HS-5 (cell line): ENCODE results near the gene KCNC4.
A peak's percentile ranks its signal among the peaks of the same experiment; 100 is the strongest.

Experiments
- DNase-seq: peaks from one replicate; pipeline ENCODE4 v3.0.0-alpha.2; 2012; ENCODE audit warnings: low read depth

Gene KCNC4

DNA sequence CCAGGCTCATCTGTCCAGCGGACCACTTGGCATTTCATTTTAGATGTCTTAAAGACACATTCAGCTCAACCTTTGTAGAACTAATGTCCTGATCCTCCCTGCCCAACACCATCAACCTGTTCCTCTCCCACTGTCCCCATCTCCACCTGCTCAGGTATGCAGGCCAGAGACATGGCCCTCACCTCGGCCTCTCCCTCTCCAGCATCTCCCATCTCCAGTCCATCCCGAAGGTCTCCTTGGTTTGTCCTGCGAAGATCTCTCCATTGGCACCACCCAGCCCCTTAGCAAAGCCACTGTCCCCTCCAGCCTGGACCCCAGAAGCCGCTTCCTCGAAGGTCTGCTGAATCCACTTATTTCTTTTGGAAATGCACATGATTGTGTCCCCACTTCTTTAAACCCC lies 20.9 kb upstream of the KCNC4 start:
- no peak for DNase-seq

DNA sequence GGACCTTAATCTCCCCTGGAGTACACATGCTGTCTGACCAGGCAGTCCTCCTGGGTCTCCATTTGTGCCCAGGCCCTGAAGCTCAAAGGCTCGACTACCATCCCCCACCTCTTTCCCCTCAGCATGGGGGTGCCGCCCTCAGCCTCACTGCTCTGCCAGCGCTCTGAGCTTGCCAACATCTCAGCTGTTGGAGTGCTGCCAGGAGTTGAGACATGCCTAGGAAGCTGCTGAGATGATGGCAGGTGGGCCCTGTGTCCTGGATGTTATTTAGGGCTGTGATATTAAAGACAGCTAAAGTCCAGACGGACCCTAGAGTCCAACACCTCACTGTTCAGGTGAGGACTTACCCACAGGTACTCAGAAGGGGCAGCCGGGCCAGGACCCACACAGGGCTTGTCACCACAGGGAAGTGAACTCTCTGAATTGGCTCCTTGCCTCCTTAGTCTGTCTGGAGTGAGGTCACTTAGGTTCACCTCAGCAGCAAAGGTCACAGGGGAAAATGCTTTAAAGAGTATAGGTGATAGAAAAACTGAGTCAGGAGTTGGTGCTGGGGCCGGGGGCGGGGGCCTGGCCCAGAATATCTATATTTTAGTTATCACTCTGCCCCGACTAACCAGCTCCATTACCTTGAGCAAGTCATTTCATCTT lies 19.7 kb upstream of the KCNC4 start:
- DNase-seq = no peak

GRCh38 chr1:110192541-110192940 lies 17.6 kb upstream of the KCNC4 start:
- DNase-seq = no peak

DNA sequence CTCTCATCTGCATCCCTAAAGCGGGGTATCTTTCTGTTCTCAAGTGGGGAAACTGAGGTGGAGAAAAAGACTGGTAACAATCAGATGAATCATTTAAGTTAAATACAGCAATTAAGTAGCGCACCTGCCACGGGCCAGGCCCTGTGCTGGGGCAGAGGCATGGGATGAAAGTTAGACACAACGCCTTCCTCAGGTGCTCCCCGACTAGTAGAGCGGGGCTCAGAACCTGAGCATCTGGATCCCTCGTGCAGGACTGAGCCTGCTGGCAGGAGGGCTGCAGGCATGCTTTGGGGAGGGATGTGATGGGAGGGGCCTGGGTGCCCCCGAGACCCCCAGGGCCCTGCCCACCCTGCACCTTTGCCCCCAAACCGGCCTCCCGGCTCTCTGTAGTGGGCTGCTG lies 14.9 kb upstream of the KCNC4 start:
- no peak for DNase-seq

GRCh38 chr1:110196917-110197765 lies 13.0 kb upstream of the KCNC4 start:
- DNase-seq = no peak

DNA sequence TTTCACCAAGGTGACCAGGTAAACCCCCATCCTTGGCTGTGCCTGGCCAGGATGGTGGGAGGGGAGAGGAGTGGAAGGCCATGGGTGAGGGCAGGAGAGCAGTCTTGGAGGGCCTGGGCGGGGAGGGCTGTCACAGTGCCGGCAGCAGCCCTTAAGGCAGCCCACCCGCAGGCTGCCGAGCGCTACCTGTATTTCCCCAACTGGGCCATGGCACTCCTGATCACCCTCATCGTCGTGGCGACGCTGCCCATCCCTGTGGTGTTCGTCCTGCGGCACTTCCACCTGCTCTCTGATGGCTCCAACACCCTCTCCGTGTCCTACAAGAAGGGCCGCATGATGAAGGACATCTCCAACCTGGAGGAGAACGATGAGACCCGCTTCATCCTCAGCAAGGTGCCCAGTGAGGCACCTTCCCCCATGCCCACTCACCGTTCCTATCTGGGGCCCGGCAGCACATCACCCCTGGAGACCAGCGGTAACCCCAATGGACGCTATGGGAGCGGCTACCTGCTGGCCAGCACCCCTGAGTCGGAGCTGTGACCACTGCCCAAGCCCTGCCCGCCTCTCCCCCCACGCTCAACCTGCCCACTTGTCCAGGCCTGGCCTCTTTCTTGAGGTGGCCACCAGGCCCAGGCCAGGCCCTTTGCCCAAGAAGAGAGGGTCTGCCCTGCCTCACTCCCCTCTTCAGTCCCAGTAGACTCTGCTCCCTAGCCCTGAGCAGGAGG lies 12.0 kb upstream of the KCNC4 start:
- no peak for DNase-seq

DNA sequence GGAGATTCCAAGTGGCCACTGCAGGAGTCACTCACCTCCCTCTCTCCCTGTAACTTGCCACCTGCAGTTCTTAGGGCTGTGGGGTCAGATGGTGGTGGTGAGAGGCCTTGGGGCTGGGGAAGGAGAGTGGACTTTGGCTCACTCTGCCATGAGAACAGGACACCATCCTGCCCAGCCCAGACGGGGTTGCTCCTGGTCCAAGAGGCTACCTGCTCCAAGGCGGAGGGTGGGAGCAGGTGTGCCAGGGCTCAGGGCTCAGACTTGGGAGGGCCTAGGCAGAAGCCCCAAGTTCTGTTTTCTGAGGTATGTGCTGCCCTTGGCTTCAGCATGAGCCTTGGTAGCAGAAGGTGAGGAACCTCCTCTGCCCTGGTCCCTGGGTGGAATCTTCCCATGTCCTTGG lies 11.4 kb upstream of the KCNC4 start:
- no peak for DNase-seq

GRCh38 chr1:110200190-110200589 lies 9.9 kb upstream of the KCNC4 start:
- DNase-seq = no peak

- no peak for DNase-seq
Observed at GRCh38 chr1:110200666-110201065, 9.4 kb upstream of the KCNC4 start.

DNA sequence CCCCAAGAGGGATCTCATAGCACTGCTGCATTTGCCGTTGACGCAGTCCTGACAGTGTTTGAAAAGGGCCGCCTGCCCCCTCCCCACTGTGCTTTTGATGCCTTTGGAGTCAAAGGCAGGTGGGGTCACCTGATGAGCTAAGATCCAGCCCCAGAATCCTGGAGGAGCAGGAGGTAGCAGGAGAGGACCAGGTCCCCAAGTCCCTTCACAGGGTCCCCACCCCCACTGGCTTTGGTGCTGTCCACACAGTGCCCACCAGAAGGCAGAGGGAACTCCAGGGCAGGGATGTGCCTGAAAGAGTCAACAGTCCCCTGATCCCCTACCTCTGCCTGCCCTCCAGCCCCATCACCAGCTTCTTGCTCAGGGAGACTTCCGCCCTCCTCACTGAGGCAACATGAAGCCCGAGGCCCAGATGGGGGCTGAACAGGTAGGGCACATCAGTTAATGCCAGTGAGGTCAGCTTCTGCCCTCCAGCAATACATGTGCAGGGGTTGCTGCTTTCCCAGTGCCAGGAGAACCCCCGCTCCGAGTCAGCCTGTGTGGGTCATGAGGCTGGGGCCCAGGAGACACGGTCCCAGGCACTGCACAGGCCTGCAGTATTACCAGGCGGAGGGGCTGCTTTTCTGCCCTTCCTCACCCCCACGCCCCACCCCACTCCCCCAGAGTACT lies 8.8 kb upstream of the KCNC4 start:
- DNase-seq = no peak

DNA sequence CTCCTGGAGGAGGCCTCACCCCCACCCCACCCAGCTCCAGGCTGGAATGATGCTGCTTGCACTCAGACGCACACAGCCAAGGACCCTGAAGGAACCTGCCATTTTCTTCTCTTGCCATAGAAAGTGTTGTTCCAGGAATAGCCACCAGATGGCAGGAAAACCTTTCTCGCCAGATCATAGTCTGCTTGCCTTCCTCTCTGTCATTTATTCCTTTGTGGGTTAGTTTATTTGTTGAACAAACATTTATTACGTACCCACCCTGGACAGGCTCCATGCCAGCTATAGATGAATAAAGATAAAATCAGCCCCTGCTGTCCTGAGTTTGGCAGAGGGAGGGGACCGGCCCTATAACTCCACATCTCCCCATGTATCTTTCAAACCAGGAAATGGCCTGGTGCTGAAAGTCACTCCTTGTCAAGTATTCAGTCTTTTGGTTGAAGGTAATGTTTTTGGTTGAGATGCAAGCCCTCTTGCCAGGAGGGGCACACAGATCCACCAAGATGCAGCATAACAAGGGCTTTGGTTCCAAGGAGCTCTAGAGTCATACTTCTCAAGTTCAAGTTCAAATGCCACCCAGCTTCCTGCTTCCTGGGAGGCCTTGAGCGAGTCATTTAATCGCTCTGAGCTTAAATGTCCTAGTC lies 7.0 kb upstream of the KCNC4 start:
- DNase-seq = peak; percentile 41

- DNase-seq = no peak
Observed at GRCh38 chr1:110205156-110205555, 5.0 kb upstream of the KCNC4 start.

GRCh38 chr1:110205591-110206155 lies 4.4 kb upstream of the KCNC4 start:
- no peak for DNase-seq

DNA sequence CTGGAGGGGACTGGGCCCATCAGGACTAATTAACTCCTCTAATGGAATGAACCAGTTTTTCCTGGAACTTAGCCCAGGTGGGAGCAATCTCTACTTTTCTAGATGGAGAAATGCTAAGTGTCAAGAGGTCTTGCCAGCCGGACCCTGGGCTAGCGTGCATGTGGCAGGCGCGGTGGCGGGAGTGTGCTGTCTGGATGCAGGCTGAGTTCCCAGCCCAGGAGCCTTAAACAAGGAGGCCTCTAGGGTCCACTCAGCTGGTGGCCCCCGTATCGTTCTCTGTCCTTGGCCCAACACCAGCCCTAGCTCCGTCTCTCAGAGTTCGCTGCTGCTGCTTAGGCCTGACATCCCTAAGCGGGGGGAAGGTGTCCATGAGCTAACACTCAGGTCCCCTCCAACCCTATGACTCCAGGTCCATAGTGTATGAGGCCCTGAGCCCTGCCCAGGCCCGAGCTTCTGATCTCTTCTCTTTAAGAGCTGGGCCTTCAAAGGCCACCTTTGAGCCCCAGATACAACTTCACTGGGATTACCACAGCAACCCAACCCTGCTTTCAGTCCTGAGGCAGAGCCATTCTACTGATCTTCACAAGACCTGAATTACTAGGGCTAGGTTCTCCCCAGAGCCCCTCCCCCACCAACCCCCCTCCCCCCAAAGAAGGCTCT lies 3.7 kb upstream of the KCNC4 start:
- no peak for DNase-seq

DNA sequence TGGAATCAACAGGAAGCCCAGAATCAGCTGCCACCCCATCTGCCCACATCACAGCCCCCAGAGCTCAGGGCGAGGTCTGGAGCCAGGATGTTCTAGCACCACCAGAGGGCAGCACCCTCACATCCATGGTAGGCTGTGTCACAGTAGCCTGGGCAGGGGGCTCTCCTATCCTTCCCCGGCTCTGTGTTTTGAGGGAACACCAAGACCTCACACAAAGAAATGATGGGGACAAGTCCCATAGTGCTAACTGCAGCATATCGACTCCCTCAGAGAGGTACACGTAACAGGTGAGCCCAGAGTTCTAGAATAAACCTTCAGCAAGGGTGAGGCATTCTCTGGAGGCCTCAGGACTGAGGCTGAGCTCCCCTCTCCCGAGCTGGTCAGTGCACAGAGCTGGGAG lies 2.3 kb upstream of the KCNC4 start:
- DNase-seq = no peak

DNA sequence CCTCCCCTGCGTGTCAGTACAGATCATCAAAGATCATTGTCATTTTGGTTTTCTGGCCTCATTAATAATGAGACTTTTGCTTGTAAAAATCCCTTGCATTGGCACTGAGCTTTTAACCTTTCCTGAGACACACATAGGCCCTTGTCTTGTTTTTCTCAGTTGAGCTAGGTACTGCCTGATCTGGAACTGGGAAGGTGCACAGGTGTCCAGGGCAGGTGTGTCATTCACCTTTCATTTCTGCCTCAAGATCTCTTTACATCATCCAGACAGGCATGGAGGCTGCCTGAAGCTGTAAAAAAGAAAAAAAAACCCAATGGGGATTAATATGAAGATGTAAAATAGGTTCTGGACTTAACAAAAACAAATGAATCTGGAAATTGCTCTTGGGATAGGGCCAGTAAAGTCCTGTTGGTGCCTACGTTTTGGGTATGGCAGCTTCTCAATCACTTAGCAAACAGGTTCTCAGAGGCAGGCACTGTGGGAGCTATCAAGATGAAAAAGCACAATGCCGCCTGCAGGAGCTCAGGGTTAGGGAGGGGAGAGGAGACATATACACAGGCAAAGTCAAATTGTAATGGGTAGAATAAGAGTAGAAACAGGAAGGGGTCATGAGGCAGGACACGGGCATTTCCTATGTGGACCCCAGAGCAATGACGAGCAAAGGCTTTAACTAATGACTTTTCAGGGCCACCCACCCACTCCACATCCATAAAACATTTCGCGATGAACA lies 1.0 kb upstream of the KCNC4 start:
- DNase-seq = no peak

GRCh38 chr1:110210604-110211495 lies 736 bp downstream of the KCNC4 start:
- no peak for DNase-seq

DNA sequence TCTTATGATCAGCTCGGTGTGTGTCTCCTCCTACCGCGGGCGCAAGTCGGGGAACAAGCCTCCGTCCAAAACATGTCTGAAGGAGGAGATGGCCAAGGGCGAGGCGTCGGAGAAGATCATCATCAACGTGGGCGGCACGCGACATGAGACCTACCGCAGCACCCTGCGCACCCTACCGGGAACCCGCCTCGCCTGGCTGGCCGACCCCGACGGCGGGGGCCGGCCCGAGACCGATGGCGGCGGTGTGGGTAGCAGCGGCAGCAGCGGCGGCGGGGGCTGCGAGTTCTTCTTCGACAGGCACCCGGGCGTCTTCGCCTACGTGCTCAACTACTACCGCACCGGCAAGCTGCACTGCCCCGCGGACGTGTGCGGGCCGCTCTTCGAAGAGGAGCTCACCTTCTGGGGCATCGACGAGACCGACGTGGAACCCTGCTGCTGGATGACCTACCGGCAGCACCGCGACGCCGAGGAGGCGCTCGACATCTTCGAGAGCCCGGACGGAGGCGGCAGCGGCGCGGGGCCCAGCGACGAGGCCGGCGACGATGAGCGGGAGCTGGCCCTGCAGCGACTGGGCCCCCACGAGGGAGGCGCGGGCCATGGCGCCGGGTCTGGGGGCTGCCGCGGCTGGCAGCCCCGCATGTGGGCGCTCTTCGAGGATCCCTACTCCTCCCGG lies 1.5 kb downstream of the KCNC4 start:
- no peak for DNase-seq
